Loucy (cell line): ENCODE measurements around the gene RAI14.

ENCODE experiments used
- H2AFZ ChIP-seq: fragments of 200-600 bp; sonication (generic); 2 replicates; pipeline ENCODE4 v1.6.0; 2016; ENCODE audit warnings: antibody characterized with exemption, mild to moderate bottlenecking, low read length, moderate library complexity
- H3F3A ChIP-seq: fragments of 200-600 bp; 2 replicates; pipeline ENCODE4 v1.6.0; 2016; ENCODE audit warnings: antibody characterized with exemption, low read depth, mild to moderate bottlenecking
- H3K27me3 ChIP-seq: fragments of 200-600 bp; sonication (generic); 2 replicates; pipeline ENCODE4 v1.6.1; 2014; ENCODE audit warnings: low read length, mild to moderate bottlenecking; ENCODE audit not compliant: insufficient read depth, poor library complexity, severe bottlenecking
- H3K36me3 ChIP-seq: fragments of 200-600 bp; sonication (generic); 2 replicates; pipeline ENCODE4 v1.6.1; 2016; ENCODE audit warnings: low read length; ENCODE audit not compliant: insufficient read depth
- H3K4me1 ChIP-seq: fragments of 200-600 bp; sonication (generic); 2 replicates; pipeline ENCODE4 v1.5.1; 2014; ENCODE audit warnings: low read length, mild to moderate bottlenecking; ENCODE audit not compliant: insufficient read depth, poor library complexity, severe bottlenecking
- H3K4me2 ChIP-seq: fragments of 200-600 bp; sonication (generic); 2 replicates; pipeline ENCODE4 v1.6.0; 2014; ENCODE audit warnings: antibody characterized with exemption, low read length, low read depth, mild to moderate bottlenecking; ENCODE audit not compliant: poor library complexity, severe bottlenecking
- H3K4me3 ChIP-seq: fragments of 200-600 bp; sonication (generic); 2 replicates; pipeline ENCODE4 v1.5.1; 2014; ENCODE audit warnings: low read length, mild to moderate bottlenecking, mixed read lengths; ENCODE audit not compliant: poor library complexity, severe bottlenecking
- H3K79me2 ChIP-seq: fragments of 200-600 bp; sonication (generic); 2 replicates; pipeline ENCODE4 v1.6.1; 2014; ENCODE audit warnings: low read length; ENCODE audit not compliant: insufficient read depth
- H3K9ac ChIP-seq: fragments of 200-600 bp; sonication (generic); 2 replicates; pipeline ENCODE4 v1.6.0; 2014; ENCODE audit warnings: mild to moderate bottlenecking, low read depth, low read length, moderate library complexity; ENCODE audit not compliant: poor library complexity, severe bottlenecking
- H3K9me2 ChIP-seq: fragments of 200-600 bp; sonication (generic); replicated peaks from 2 replicates; pipeline ENCODE4 v1.6.1; 2016; ENCODE audit warnings: low read depth, low read length, mixed read lengths
- H3K9me3 ChIP-seq: fragments of 200-600 bp; sonication (generic); 2 replicates; pipeline ENCODE4 v1.6.1; 2014; ENCODE audit warnings: mild to moderate bottlenecking, antibody characterized with exemption, low read length, low read depth; ENCODE audit not compliant: insufficient read depth
- H4K20me1 ChIP-seq: fragments of 200-600 bp; sonication (generic); 2 replicates; pipeline ENCODE4 v1.6.0; 2014; ENCODE audit warnings: antibody characterized with exemption, low read length, mild to moderate bottlenecking; ENCODE audit not compliant: insufficient read depth, poor library complexity, severe bottlenecking
- EZH2phosphoT487 ChIP-seq: fragments of 200-600 bp; IDR thresholded peaks from 2 replicates; pipeline ENCODE4 v1.6.1; 2018; ENCODE audit warnings: antibody characterized with exemption, mild to moderate bottlenecking, moderate library complexity, borderline replicate concordance
- TF ChIP-seq, protein P1 (sequence below): fragments of 200-600 bp; sonication (generic); conservative IDR thresholded peaks from 2 replicates; pipeline ENCODE4 v1.5.1; 2014; ENCODE audit warnings: mild to moderate bottlenecking, antibody characterized with exemption, low read length

Gene RAI14

DNA sequence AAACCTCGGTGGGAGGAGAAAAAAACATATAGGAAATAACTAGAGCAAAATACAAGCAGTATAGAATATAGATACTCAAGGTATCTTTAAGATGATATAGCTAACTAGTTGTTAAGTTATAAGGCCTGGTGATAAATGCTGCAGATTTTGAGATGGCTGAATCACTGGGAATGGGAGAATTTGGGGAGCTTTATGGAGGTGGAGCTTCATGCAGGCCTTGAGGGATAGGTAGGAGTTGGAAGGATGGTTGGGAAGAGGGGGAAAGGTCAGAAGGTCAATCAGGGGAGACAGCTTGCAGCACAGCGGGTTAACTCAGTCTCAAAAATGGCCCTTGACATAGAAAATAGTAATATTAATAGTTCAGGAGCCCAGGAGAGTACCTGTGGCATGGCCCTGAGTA, 34.8 kb downstream of the RAI14 start:
- peaks cover 19% of the 10 kb centered on the region for H3K36me3 ChIP-seq
- peaks cover 21% of the 10 kb centered on the region for H3K4me1 ChIP-seq
- H3K4me2 ChIP-seq: no peak overlapping the region
- peaks cover 2% of the 10 kb centered on the region for H4K20me1 ChIP-seq
- TF ChIP-seq EZH2phosphoT487: no peak
- TF ChIP-seq, protein P1, sequence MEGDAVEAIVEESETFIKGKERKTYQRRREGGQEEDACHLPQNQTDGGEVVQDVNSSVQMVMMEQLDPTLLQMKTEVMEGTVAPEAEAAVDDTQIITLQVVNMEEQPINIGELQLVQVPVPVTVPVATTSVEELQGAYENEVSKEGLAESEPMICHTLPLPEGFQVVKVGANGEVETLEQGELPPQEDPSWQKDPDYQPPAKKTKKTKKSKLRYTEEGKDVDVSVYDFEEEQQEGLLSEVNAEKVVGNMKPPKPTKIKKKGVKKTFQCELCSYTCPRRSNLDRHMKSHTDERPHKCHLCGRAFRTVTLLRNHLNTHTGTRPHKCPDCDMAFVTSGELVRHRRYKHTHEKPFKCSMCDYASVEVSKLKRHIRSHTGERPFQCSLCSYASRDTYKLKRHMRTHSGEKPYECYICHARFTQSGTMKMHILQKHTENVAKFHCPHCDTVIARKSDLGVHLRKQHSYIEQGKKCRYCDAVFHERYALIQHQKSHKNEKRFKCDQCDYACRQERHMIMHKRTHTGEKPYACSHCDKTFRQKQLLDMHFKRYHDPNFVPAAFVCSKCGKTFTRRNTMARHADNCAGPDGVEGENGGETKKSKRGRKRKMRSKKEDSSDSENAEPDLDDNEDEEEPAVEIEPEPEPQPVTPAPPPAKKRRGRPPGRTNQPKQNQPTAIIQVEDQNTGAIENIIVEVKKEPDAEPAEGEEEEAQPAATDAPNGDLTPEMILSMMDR: no peak
- H3K4me3 ChIP-seq: no peak overlapping the region
- peaks cover 2% of the 10 kb centered on the region; the same call in 1 of the 2 replicates for H3K79me2 ChIP-seq
- H3F3A ChIP-seq: no peaks in the 10 kb centered on the region
- no peaks in the 10 kb centered on the region for H3K9me2 ChIP-seq
- H3K9ac ChIP-seq: no peak overlapping the region
- H3K27me3 ChIP-seq: no peaks in the 10 kb centered on the region
- no peaks in the 10 kb centered on the region for H3K9me3 ChIP-seq
- no peak overlapping the region for H2AFZ ChIP-seq

DNA sequence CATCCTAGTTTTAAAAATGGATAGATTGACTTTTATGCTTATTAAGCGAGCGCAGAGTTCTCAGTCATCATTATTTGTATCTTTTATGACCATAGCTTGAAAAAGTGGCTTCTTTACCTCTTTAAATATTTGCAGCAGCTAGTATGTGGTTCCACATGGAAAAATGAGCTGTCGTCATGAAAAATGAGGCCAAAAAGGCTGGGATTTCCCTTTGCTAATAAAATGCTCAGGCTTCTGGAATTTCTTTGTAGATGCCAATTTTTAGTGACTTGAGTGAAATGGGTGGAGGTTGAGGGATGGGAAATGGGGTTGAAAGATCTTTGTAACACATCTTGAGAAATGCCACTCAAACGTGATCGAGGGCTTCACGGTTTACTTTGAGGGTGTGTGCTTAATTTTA, 35.2 kb downstream of the RAI14 start:
- H2AFZ ChIP-seq: no peak overlapping the region
- no peak overlapping the region for H3K9ac ChIP-seq
- H3K4me2 ChIP-seq: no peak overlapping the region
- H3K4me1 ChIP-seq: peaks cover 21% of the 10 kb centered on the region
- H3K36me3 ChIP-seq: peaks cover 19% of the 10 kb centered on the region
- no peaks in the 10 kb centered on the region for H3K79me2 ChIP-seq
- no peaks in the 10 kb centered on the region for H3F3A ChIP-seq
- H3K4me3 ChIP-seq: no peak overlapping the region
- no peaks in the 10 kb centered on the region for H3K27me3 ChIP-seq
- no peaks in the 10 kb centered on the region for H3K9me2 ChIP-seq
- peaks cover 2% of the 10 kb centered on the region for H4K20me1 ChIP-seq
- TF ChIP-seq, protein P1: no peak
- no peak for TF ChIP-seq EZH2phosphoT487
- H3K9me3 ChIP-seq: no peaks in the 10 kb centered on the region

DNA sequence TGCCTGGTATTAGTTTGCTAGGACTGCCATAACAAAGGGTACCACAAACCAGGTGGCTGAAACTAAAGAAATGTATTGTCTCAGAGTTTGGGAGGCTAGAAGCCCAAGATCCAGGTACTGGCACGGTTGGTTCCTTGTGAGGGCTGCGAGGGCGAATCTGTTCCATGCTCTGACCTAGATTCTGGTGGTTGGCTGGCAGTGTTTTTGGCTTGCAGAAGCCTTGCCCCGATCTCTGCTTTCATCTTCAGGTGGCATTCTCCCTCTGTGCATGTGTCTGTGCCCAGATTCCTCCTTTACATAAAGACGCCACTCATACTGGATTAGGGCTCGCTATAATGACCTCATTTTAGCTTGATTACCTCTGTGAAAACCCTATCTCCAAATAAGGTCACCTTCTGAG, 36.7 kb downstream of the RAI14 start:
- no peak for TF ChIP-seq EZH2phosphoT487
- TF ChIP-seq, protein P1: no peak
- H3K9me3 ChIP-seq: no peaks in the 10 kb centered on the region
- H2AFZ ChIP-seq: no peak overlapping the region
- H3K9me2 ChIP-seq: no peaks in the 10 kb centered on the region
- peaks cover 16% of the 10 kb centered on the region; the same call in 1 of the 2 replicates for H3K36me3 ChIP-seq
- H3F3A ChIP-seq: no peaks in the 10 kb centered on the region
- no peak overlapping the region for H3K9ac ChIP-seq
- no peaks in the 10 kb centered on the region for H3K27me3 ChIP-seq
- H3K4me3 ChIP-seq: no peak overlapping the region
- H4K20me1 ChIP-seq: no peaks in the 10 kb centered on the region
- no peaks in the 10 kb centered on the region for H3K79me2 ChIP-seq
- H3K4me2 ChIP-seq: no peak overlapping the region
- peaks cover 24% of the 10 kb centered on the region for H3K4me1 ChIP-seq
